IPS-NIHi7 (cell line): ENCODE measurements around the gene PXK.

Experiments
- DNase-seq: peaks from one replicate; pipeline ENCODE4 v3.0.0; 2012; ENCODE audit warnings: mixed read lengths; ENCODE audit errors: extremely low spot score

PXK gene

GRCh38 chr3:58466899-58467563 is 134.3 kb downstream of the PXK start:
- no peak for DNase-seq

- no peak for DNase-seq
Measured at GRCh38 chr3:58469096-58469495, 136.4 kb downstream of the PXK start.

GRCh38 chr3:58470363-58471024 is 137.8 kb downstream of the PXK start:
- no peak for DNase-seq

- peak; percentile 48 for DNase-seq
Measured at GRCh38 chr3:58471025-58471887, 138.6 kb downstream of the PXK start.

- no peak for DNase-seq
Measured at GRCh38 chr3:58473275-58473674, 140.6 kb downstream of the PXK start.

- DNase-seq, result no peak
Measured at GRCh38 chr3:58474348-58474911, 141.7 kb downstream of the PXK start.

GRCh38 chr3:58474967-58475578 is 142.4 kb downstream of the PXK start:
- no peak for DNase-seq
